Measurements from ENCODE around the gene YKT6. TPM values are rescaled to one million over a fixed set of nuclear protein-coding genes. Genes with fewer than 3 reads are reported as not detected.
"Not testable (repeated sequence)": the region's sequence is repeated elsewhere in the genome, so short reads cannot be mapped to it uniquely, and the experiment has no call there.

The YKT6 gene
- total RNA-seq, 1 donor from 2014 or later, result 53.3 TPM

GRCh38 chr7:44173911-44174693 is 26.7 kb upstream of the YKT6 start:
- H3K27ac ChIP-seq (replicated peaks), result no peak overlapping the region
- intact Hi-C loops (cut with micrococcal nuclease), result no loop called here
- no peak overlapping the region for H3K4me3 ChIP-seq
- H3K36me3 ChIP-seq, result no peaks in the 10 kb centered on the region
- TF ChIP-seq, protein P1, sequence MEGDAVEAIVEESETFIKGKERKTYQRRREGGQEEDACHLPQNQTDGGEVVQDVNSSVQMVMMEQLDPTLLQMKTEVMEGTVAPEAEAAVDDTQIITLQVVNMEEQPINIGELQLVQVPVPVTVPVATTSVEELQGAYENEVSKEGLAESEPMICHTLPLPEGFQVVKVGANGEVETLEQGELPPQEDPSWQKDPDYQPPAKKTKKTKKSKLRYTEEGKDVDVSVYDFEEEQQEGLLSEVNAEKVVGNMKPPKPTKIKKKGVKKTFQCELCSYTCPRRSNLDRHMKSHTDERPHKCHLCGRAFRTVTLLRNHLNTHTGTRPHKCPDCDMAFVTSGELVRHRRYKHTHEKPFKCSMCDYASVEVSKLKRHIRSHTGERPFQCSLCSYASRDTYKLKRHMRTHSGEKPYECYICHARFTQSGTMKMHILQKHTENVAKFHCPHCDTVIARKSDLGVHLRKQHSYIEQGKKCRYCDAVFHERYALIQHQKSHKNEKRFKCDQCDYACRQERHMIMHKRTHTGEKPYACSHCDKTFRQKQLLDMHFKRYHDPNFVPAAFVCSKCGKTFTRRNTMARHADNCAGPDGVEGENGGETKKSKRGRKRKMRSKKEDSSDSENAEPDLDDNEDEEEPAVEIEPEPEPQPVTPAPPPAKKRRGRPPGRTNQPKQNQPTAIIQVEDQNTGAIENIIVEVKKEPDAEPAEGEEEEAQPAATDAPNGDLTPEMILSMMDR (IDR thresholded peaks at IDR 0.05; ENCODE audit: borderline replicate concordance), result no peak
- no peaks in the 10 kb centered on the region for H3K9me3 ChIP-seq (replicated peaks)
- peaks cover 10% of the 10 kb centered on the region for H3K4me1 ChIP-seq
- no peak for DNase-seq
- H3K27me3 ChIP-seq (ENCODE audit: low read depth), result peaks cover 6% of the 10 kb centered on the region

DNA sequence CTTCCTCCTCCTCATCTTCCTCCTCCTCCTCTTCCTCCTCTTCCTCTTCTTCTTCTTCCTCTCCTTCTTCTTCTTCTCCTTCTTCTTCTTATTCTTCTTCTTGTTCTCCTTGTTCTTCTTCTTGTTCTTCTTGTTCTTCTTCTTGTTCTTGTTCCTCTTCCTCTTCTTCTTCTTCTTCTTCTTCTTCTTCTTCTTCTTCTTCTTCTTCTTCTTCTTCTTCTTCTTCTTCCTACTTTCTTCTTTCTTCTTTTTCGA is 26.2 kb upstream of the YKT6 start:
- H3K27ac ChIP-seq (replicated peaks); H3K36me3 ChIP-seq; H3K4me3 ChIP-seq; DNase-seq; H3K27me3 ChIP-seq (ENCODE audit: low read depth); intact Hi-C loops (cut with micrococcal nuclease); H3K9me3 ChIP-seq (replicated peaks): not testable (repeated sequence)
- H3K4me1 ChIP-seq, result peaks cover 10% of the 10 kb centered on the region

DNA sequence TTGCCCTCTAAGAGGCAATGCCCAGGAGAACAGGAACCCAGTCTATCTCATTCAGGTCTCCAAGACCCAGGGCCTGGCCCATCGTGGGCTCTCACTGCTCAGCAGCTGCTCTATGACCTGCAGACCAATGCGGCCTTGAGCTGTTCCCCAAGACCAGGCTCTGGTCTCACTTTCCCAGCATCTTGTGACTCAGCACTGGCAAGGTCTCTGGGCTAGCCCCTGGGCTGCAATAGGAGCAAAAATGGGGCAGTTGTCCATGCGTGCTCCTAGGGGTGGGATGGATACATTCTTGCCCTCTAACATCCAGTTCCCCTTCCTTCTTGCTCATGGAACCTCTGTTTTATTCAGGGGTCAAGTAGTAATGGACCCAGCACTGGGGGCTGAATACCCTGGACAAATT is 25.0 kb upstream of the YKT6 start:
- intact Hi-C loops (cut with micrococcal nuclease), result no loop called here
- Histone ChIP-seq H3K9me3 (replicated peaks) (no peaks in the 10 kb centered on the region), H3K27me3 (ENCODE audit: low read depth) (peaks cover 11% of the 10 kb centered on the region), H3K4me3 (no peak overlapping the region), H3K4me1 (peaks cover 10% of the 10 kb centered on the region), H3K27ac (replicated peaks) (no peak overlapping the region), H3K36me3 (no peaks in the 10 kb centered on the region)
- TF ChIP-seq, protein P1 (IDR thresholded peaks at IDR 0.05; ENCODE audit: borderline replicate concordance), result no peak
- no peak for DNase-seq

GRCh38 chr7:44176486-44176885 is 24.3 kb upstream of the YKT6 start:
- no peak for DNase-seq
- no peak overlapping the region for H3K4me3 ChIP-seq
- no peak overlapping the region for H3K27ac ChIP-seq (replicated peaks)
- H3K9me3 ChIP-seq (replicated peaks), result peaks cover under 1% of the 10 kb centered on the region
- intact Hi-C loops (cut with micrococcal nuclease), result no loop called here
- peaks cover 14% of the 10 kb centered on the region for H3K27me3 ChIP-seq (ENCODE audit: low read depth)
- TF ChIP-seq, protein P1 (IDR thresholded peaks at IDR 0.05; ENCODE audit: borderline replicate concordance), result no peak
- peaks cover 10% of the 10 kb centered on the region for H3K4me1 ChIP-seq
- no peaks in the 10 kb centered on the region for H3K36me3 ChIP-seq

GRCh38 chr7:44177570-44178131 is 23.1 kb upstream of the YKT6 start:
- no peak overlapping the region for H3K27ac ChIP-seq (replicated peaks)
- H3K27me3 ChIP-seq (ENCODE audit: low read depth), result peaks cover 14% of the 10 kb centered on the region
- no peak for DNase-seq
- TF ChIP-seq, protein P1 (IDR thresholded peaks at IDR 0.05; ENCODE audit: borderline replicate concordance), result no peak
- H3K4me1 ChIP-seq, result peaks cover 10% of the 10 kb centered on the region
- H3K9me3 ChIP-seq (replicated peaks), result peaks cover 12% of the 10 kb centered on the region
- intact Hi-C loops (cut with micrococcal nuclease), result no loop called here
- H3K36me3 ChIP-seq, result no peaks in the 10 kb centered on the region
- no peak overlapping the region for H3K4me3 ChIP-seq

DNA sequence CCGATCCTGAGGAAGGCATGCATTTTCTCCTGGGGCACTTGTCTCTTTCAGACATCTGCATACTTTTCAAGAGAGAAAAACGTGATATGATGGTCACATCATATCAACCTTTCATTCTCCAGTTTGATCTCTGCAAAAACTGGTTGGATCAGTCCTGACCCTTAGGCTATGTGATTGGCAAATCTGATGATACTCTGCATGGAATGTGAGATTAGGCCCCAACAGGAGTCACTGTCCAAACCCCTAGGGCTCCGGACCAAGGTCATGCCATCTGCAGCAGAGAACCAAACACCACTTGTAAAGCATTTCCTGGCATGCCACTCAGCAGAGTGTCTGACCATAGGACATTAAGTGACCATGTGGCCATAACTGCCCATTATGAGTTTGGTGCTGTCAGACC is 20.1 kb upstream of the YKT6 start:
- Histone ChIP-seq H3K36me3 (no peaks in the 10 kb centered on the region), H3K9me3 (replicated peaks) (peaks cover 21% of the 10 kb centered on the region)
- TF ChIP-seq, protein P1 (IDR thresholded peaks at IDR 0.05; ENCODE audit: borderline replicate concordance), result no peak

More for the DNA sequence above, 20.1 kb upstream of the YKT6 start:
- Histone ChIP-seq H3K27ac (replicated peaks) (no peak overlapping the region), H3K27me3 (ENCODE audit: low read depth) (peaks cover 17% of the 10 kb centered on the region), H3K4me3 (no peak overlapping the region), H3K4me1 (peaks cover 10% of the 10 kb centered on the region)
- no peak for DNase-seq
- intact Hi-C loops (cut with micrococcal nuclease), result no loop called here

Data from left ventricle myocardium inferior (tissue), 1 donor.